ENCODE data around the gene SLC9A7.
"Not testable (repeated sequence)": the region's sequence is repeated elsewhere in the genome, so short reads cannot be mapped to it uniquely, and the experiment has no call there.

The SLC9A7 gene

DNA sequence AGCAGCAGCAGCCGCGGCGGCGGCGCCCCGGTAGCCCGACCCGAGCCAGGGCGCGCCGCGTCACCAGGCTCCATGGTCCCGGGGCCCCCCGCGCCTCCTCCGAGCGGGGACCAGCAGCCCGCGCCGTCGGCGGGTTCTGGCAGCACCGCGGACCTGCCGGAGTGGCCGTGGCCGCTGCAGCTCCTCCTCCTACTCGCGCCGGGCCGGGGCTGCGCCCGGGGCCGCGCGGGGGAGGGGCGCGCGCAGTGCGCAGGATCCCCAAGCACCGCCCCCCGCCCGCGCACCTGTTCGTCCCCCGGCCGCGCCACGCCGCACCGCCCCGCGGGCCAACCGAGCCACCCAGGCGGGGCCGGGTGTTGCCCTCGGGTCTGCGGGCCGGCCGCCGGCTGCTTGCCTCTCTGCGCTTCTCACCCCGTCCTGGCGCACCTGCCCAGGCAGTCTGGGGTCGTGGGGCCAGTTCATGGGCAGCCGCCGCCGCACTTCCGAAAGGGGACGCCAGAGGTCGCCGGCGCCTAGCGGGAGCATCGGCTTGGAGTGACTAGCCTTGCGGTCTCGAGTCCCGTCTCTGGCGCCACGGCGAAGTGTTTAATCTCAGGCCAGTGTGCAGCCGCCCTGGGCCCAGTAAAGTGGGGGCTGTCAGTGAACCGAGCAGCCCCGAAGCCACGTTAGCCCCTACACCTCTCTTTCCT is at the start of gene SLC9A7:
SLC9A7 (minus strand) TSS at position 163 of the 689 bp plus-strand sequence; CDS start at position 74, 89 bp downstream.
- DNase-seq (ENCODE audit: low read depth), result peak; percentile 65

DNA sequence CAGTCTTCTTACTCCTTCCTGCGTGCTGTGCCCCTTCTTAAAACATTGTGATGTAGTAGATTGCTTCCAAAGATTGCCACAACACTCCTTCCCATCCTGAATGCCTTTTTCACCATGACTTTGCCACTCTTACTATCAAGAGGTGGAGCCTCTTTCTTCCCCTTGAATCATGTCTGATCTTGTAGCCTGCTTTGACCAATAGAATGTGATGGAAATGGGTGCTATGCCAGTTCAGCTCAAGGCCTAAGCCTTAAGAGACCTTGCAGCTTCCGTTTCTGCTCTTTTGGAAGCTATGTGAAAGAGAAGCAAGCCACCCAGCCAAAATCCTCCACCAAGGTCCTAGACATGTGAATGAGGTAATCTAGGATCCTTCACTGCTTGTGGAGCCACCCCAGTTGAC is 46.4 kb upstream of the SLC9A7 start:
- no peak for DNase-seq (ENCODE audit: low read depth)

DNA sequence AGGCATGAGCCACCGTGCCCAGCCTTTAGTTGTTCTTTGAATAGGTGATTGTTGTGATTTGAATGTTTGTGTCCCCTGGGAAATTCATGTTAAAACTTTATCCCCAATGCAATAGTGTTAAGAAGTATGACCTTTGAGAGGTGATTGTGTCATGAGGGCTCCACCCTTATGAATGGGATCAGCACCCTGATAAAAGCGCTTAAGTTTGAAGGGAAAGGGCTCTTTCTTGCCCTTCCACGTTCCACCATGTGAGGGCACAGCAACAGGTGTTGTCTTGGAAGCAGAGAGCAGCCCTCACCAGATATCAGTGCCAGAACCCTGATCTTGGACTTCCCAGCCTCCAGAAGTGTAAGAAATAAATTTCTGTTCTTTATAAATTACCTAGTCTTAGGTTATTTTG is 44.2 kb upstream of the SLC9A7 start:
- no peak for DNase-seq (ENCODE audit: low read depth)

DNA sequence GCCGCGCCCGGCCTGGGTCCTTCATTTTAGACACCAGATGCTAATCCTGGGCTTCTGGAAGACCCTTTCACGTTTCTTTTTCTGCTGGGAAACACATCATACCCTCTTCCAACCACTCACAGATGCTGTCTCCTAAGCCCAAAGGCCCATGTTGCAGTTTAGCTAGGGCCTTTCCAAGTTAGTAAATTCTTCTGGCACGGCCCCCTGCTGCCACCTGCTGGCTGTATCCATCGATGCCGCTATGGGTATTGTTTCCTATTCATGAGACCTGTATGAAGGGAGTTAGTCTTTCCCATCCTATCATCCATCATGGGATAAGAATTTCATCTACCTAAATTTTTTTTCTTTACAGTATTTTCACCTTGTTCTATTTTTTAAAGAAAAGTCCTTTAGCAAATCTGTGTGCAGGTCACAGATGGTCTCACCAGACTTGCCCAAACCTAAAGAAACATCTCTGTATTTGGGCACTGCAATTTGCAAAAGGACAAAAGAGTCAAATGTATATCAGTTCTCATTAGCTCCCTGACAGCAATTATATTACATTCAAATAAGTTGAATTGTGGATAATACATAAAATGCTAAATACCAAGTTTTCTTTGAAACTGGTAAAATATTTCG is 37.8 kb upstream of the SLC9A7 start:
- DNase-seq (ENCODE audit: low read depth), result peak; percentile 41

DNA sequence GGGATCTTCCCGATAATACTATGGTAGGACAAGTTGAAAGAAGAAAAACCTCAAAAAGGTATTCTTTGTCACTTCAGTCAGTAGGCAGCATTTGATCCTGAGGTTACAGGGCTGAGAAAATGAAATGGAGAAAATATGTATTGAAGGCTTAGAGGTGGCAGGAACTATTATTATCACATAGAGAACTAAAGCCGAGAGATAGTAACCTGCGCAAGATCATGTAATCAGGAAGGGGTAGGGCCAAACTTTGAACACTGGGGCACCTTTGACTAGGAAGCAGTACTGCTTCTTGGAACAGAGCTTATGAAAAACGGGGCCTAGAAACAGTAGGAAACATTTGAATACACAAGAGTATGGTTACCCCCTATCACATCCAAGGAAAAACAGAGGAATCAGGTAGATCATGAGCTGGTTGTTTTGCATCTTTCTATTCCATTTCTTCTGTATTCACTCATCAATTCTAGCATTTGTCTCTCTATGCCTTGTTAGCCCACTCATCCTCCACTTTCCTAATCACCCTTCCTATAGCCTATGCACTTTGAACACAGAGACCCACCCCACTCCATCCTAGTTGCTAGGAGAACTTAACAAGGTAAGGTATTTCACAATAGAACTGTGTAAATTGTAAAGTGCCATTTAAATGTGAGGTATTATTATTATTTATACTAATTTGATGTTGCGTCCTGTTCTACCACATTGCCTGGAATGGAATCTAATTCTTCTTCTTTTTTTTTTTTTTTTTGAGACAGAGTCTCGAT is 34.6 kb upstream of the SLC9A7 start:
- DNase-seq (ENCODE audit: low read depth), result no peak

DNA sequence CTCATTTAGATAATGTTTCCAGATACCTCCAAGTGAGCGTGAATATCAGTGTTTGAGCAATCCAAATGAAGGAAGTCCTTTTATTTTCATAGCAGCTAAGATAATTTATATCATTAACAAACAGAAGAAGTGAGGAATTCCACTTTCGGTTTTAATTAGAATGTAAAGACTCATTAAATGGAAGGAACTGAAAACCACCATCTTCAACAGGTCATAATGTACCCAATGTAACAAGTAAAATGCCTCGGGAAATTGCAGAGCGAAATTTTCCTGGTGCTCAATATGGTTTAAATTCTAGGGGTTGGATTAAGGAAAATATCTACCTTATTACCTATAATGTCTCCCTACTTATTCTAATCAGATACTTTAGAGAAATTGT is 33.9 kb upstream of the SLC9A7 start:
- no peak for DNase-seq (ENCODE audit: low read depth)

DNA sequence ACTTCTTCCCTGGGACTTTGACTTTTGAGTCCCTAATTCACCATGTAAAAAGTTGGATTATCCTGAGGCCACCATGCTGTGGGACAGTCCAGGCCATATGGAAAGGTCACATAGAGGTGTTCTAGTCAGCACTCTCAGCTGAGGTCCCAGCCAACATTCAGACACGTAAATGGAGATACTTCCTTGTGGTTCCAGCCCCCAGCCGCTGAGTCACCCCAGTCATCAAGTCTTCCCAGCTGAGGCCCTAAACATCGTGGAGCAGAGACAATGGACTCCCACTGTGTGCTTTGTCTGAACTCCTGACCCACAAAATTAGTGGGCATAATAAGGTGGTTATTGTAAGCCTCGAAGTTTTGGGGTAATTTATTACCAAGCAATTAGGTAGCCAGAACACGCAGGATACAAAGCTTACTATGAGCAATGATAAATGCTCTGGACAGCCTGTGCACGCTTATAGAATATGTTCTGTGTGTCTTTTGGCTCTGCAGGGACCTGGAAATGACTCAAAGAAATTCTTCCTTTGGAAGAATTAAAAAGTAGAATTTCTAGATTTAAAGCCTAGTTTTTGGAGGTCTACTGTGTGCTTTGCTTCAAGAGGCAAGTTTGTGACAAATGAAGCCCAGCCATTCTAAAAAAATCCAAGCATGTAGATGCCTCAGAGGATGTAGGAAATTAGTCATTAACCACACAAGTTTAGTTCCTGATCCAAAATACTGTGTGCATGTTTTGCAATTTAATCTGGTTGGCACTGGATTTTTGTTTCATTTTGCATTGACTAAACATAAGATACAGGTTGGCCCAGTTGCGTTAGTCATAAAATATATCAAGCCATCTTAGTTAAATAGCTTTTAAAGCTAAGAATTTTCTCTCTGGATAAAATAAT is 33.2 kb upstream of the SLC9A7 start:
- DNase-seq (ENCODE audit: low read depth), result no peak

DNA sequence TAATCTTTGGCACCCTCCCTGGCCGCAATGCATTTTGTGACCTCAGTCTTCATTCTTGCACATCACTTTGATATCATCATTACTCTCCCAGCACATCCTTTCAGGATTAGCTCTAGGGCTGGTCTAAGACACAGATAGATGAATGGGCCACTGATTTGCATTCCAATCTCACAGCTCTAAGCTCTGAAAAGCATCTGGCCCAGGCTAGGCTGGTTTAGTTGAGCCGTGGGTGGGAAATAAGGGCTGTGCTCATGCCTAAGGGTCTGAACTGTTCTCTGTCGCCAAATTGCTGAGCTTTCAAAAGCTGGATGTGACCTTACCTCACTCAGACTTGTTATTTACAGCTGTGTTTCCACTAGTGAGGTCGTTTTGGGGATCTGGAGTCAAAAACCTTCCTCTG is 30.0 kb upstream of the SLC9A7 start:
- DNase-seq (ENCODE audit: low read depth), result no peak

DNA sequence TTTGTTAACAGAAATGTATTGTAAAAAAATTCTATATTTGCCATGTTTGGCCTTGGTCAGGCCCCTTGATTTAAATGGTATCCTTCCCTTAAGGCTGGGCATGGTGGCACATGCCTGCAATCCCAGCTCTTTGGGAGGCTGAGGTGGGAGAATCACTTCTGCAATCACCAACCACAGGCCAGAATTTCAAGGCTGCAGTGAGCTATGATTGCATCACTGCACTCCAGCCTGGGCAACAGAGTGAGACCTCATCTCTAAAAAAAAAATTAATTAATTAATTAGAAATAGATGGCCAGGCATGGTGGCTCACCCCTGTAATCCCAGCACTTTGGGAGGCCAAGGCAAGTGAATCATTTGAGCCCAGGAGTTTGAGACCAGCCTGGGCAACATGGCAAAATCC is 25.5 kb upstream of the SLC9A7 start:
- DNase-seq (ENCODE audit: low read depth), result not testable (repeated sequence)

DNA sequence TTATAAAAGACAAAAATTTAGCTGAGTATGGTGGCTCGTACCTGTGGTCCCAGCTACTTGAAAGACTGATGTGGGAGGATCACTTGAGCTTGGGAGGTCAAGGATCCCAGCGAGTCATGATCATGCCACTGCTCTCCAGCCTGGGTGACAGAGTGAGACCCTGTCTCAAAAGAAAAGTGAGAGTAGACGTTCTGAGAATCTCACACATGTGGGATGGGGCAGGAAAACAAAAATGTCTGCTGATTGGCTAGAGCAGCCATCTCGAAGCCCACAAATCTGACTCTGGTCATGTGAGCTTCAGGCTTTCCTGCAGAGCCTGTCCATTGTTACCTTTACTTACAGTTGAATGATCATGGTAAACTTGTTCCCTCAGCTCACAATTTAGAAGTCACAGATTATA is 23.1 kb upstream of the SLC9A7 start:
- no peak for DNase-seq (ENCODE audit: low read depth)

DNA sequence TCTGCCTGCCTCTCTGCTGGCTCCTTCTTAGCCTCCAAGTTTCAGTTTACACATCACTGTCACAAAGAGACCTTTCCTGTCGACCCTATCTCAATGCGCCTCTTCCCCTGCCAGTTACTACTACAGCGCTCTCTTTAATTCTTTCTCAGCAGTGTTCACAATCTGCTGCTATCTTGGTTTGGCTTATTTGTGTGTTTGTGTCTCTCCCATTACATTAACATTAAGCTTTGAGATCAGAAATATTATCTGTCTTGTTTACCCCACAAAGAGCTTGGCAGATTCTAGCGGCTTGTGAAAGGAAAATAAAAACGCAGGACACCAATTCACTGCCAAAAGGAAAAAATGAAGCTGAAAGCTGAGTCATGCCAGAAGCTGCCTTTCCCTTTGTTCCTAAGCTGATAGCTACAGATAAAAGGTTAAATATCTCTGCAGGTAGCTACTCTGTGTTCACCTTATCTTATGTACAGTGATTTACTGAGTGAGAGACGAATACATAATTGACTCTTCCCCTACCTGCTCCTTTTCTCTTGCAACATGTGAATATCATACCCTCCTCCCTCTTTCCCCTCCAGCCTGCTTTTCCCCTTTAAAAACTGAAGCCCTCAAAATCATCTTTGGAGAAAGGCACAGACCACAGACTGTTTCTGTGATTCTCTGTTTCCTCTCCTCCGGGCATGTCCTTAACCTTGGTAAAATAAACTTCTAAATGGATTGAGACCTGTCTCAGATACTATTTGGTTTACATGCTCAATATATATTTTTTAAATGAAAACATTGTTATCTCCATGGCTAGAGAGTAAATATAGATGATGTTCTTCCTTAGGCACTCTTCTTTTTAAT is 19.3 kb upstream of the SLC9A7 start:
- no peak for DNase-seq (ENCODE audit: low read depth)

DNA sequence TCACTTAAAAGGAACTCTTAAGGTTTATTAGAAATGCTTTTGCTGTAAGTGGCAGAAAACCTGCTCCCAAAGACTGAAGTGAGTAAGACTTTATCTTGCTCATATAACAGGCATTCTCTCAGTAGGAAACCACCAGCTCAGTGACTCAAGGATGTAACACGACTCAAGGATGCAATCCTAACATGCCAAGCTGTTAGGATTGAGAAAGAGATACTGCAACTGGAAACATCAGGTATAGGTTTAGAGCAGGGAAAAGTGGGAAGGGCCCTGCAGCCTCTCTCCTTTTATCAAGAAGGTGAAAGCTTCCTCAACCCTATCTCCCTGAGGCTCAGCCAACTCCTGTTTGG is 11.9 kb upstream of the SLC9A7 start:
- DNase-seq (ENCODE audit: low read depth), result no peak

DNA sequence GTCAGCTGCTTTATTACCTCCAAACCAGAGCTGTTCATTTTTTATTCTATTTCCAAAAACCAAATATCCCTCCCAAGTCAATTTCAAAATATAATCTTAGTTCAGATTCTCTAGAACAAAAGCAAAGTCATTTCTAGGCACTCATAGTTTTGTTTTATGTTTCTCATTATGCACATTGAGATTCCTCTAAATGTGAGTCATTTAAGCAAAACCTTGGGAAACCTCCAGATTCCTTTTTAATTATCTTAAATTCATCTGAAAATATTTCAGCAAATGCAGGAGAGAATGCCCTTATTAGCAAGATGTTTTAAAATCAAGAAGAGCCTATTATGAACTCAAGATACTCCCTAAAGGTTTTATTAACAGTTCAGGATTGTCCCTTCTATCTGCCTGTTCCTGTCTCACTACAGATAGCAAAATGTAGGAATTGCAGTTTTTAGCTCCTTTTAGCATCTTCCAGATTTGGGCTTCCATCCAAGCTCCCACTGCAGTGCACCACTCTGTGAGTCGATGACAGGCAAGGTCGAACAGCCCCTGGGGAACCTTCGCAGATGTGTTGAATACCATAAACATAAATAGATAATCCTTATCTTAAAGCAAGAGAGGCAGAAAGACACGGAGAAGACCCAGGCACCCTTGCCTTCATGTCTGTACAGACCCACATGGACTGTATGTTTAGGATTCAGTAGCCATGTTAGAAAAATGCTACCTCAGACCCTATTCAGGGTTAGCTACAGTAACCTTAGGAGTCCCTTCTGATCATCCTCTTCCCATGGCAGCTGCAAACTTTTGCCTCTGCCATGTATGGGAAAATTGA is 11.3 kb upstream of the SLC9A7 start:
- no peak for DNase-seq (ENCODE audit: low read depth)

DNA sequence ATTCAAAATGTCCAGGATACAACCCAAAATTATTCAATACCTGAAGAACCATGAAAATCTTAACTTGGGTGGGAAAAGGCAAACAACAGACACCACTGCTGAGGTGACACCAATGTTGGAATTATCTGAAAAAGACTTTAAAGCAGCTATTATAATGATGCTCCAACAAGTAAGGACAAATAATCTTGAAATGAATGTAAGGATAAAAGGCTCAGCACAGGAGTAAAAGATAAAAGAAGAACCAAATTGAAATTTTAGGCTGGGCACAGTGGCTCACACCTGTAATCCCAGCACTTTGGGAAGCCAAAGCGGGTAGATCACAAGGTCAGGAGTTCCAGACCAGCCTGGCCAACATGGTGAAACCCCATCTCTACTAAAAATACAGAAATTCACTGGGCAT is 4.0 kb upstream of the SLC9A7 start:
- DNase-seq (ENCODE audit: low read depth), result no peak

DNA sequence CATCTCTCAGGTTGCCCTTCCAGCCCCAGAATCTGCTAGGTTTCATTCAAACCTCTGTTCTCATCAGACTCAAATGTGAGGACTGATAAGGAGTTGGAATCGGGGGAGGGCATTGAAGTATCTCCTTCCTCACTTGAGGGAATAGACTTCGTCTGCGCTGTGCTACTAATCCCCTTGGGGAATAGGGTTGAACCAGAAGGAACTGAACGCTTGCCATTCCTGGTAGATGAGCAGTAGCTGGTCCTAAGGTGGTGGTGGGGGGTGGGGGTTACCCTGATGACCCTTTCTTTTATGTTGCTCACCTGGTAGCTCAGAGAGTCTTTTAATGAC is 692 bp upstream of the SLC9A7 start:
- no peak for DNase-seq (ENCODE audit: low read depth)

DNA sequence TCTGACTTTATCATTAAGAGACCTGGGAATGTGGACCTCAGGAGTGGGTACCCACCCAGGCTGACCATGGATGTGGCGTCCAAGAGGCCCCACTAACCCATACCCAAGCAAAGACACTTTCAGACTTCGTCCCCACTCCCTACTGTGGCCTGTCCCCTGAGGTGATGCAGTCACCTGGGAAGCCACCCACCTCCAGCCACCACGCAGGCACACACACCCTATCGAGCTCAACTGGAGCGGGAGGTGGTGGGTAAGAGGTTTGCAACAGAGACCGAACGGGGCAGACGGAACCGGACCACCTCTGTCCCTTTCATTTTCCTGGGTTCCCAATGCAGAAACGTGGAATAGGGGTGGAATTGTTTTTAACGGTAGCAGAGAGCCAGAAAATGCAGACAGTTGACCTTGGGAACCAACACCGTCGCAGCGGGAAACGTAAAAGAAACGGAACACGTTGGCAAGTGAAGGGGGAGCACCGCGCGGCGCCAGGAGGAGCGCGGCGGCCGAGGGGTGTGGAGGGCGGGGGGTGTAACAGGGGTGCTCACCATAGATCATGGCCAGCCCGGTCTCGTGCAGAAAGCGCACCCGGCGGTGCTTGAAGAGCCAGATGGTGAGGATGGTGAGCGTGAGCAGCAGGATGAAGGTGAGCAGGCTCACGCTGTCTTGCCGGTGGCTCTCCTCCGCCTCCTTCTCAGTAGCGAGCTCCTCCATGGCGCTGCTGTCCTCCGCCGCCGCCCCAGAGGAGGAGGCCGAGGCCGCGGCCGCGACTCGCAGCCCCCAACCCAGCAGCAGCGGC is 559 bp downstream of the SLC9A7 start:
- DNase-seq (ENCODE audit: low read depth), result no peak

DNA sequence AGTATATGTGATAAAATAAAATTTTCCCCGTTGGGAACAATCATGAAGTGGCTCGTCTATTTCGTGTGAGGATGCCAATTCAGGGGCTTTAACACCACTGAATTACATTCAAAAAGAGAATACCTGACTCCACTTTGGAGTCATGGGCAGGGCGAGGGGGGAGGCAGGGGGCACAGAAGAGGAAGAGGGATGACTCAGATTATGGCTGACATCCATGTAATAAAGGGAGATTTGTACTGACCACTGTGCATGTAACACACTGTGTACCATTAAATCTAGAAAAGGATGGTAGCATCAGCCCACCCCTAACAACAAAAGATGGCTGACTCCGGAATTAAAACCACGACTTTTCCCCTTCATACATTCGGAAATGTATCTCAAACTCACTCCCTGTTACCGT is 1.3 kb downstream of the SLC9A7 start:
- DNase-seq (ENCODE audit: low read depth), result no peak

DNA sequence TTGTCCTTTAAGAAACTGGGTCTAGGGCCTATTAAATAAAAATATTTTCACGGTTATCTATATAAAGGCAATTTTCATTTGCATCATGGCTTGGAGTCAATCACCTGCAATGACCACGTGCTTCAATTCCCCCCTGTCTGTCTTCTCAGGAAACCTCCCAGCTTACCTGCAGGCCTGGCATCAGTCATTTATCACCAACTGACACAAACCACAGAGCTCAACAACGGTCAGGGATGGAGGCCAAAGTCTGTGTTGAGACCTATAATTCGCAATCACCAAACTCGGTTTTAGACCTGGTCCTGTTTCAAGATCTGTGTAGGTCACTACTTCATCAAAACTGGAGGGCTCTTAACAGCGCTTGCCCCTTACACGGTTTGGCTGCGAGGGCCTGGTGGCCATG is 1.9 kb downstream of the SLC9A7 start:
- no peak for DNase-seq (ENCODE audit: low read depth)

DNA sequence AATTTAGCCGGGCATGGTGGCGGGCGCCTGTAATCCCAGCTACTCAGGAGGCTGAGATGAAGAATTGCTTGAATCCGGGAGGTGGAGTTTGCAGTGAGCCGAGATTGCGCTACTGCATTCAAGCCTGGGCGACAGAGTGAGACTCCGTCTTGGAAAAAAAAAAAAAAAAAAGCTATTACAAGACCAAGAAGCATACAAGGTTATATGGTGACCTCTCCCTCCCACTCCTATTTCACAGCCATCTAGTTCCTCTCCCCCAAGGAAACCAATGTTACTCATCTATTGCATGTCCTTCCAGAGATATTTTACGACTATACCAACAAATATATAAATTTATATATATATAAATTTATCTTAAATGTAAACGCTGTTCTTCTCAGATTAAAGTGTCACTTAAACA is 3.2 kb downstream of the SLC9A7 start:
- no peak for DNase-seq (ENCODE audit: low read depth)

DNA sequence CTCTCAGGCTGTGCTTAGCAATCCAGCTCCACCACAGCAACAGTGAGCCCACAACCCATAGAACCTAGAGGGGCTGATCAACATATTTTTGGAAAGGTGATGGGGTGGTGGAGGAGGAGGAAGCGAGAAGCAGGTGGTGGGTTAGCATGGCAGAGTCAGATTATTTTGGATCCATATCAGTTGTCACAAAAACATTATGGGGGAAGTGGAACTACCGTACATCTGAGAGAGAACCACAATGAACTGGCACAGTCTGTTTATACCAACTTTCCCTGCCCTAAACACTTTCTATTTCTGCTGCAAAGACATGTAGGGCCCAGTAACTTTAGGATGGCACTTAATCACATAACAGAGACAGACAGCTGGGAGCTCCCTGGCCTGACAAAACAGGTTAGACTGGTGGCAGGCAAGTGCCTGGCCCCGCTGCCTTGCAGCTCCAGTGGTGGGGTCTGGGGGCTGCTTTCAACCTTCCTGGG is 4.3 kb downstream of the SLC9A7 start:
- no peak for DNase-seq (ENCODE audit: low read depth)

All from activated gamma-delta T cell treated with anti-CD3 and anti-CD28 coated beads, Interleukin-2, amount 50 U/mL, for 16 hours (primary cell).